ENCODE measurements around the gene SORCS2.

DNA sequence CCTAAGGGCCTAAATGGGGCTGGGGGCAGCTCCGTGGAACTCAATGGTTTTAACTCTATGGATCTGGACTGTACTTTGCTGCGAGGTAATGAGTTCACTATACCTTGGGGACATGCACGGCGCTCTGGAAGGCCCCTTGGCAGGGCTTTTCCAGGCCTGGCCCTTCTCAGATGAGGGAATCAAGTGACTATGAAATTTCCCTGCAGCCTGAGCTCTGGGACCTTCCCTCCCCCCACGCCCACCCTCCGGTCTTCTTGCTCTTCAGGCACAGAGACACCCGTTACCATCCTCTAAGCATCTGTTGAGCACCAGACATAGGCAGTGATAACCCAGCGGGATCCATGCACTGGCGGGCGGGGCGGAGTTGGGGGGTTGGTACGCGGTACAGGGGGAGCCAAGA, 133.2 kb downstream of the SORCS2 start:
- TF ChIP-seq POLR2A (IDR thresholded peaks at IDR 0.05), result no peak
- TF ChIP-seq, protein P1, sequence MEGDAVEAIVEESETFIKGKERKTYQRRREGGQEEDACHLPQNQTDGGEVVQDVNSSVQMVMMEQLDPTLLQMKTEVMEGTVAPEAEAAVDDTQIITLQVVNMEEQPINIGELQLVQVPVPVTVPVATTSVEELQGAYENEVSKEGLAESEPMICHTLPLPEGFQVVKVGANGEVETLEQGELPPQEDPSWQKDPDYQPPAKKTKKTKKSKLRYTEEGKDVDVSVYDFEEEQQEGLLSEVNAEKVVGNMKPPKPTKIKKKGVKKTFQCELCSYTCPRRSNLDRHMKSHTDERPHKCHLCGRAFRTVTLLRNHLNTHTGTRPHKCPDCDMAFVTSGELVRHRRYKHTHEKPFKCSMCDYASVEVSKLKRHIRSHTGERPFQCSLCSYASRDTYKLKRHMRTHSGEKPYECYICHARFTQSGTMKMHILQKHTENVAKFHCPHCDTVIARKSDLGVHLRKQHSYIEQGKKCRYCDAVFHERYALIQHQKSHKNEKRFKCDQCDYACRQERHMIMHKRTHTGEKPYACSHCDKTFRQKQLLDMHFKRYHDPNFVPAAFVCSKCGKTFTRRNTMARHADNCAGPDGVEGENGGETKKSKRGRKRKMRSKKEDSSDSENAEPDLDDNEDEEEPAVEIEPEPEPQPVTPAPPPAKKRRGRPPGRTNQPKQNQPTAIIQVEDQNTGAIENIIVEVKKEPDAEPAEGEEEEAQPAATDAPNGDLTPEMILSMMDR (IDR thresholded peaks at IDR 0.05), result no peak

All from breast epithelium (tissue), 3 donors.